ENCODE data around the gene PLVAP. TPM values are rescaled to one million over a fixed set of nuclear protein-coding genes. Genes with fewer than 3 reads are reported as not detected.

PLVAP gene
- total RNA-seq, 1 donor from 2014 or later, result not detected

- Mint-ChIP-seq H3K9me3 (no peaks in the 10 kb centered on the region), H3K4me3 (ENCODE audit: low read depth) (peak overlapping the region; percentile 92), H3K36me3 (ENCODE audit: low read depth) (peaks cover 39% of the 10 kb centered on the region), H3K27ac (peak overlapping the region; percentile 87), H3K4me1 (ENCODE audit: low read depth) (peaks cover 32% of the 10 kb centered on the region), H3K27me3 (ENCODE audit: low read depth) (no peaks in the 10 kb centered on the region)
- DNase-seq (ENCODE audit: low spot score), result no peak
- intact Hi-C loops (cut with micrococcal nuclease), result loop anchor here (5.0 kb wide), 3 partner anchors 60 to 100 kb away; partner anchors contain the start of genes DDA1, GTPBP3 and MRPL34
These were observed 29.7 kb upstream of the PLVAP start for GRCh38 chr19:17406887-17407196.

GRCh38 chr19:17406046-17406886 lies 29.1 kb upstream of the PLVAP start:
- H3K4me3 Mint-ChIP-seq (ENCODE audit: low read depth), result peak overlapping the region; percentile 92
- no peaks in the 10 kb centered on the region for H3K9me3 Mint-ChIP-seq
- peaks cover 39% of the 10 kb centered on the region for H3K36me3 Mint-ChIP-seq (ENCODE audit: low read depth)

GRCh38 chr19:17405250-17406045 lies 28.3 kb upstream of the PLVAP start, which contains the start of gene BST2:
Gene BST2 (minus strand): TSS chr19:17405630. CDS start chr19:17405575, 55 bp downstream.
- H3K9me3 Mint-ChIP-seq, result no peaks in the 10 kb centered on the region
- peaks cover 41% of the 10 kb centered on the region for H3K36me3 Mint-ChIP-seq (ENCODE audit: low read depth)
- H3K27me3 Mint-ChIP-seq (ENCODE audit: low read depth), result no peaks in the 10 kb centered on the region
- peaks cover 31% of the 10 kb centered on the region for H3K4me1 Mint-ChIP-seq (ENCODE audit: low read depth)
- H3K27ac Mint-ChIP-seq, result peak within 1 kb of the TSS; percentile 87
- intact Hi-C loops (cut with micrococcal nuclease), result loop anchor here (1.0 to 5.0 kb wide), 5 partner anchors 14 to 98 kb away; partner anchors contain the start of genes DDA1, GTPBP3 and MRPL34
- peak; percentile 54 for DNase-seq (ENCODE audit: low spot score)
- H3K4me3 Mint-ChIP-seq (ENCODE audit: low read depth), result peak within 1 kb of the TSS; percentile 92

More at GRCh38 chr19:17406046-17406886, 29.1 kb upstream of the PLVAP start:
- H3K27ac Mint-ChIP-seq, result peak overlapping the region; percentile 87
- intact Hi-C loops (cut with micrococcal nuclease), result loop anchor here (5.0 kb wide), 3 partner anchors 61 to 99 kb away; partner anchors contain the start of genes DDA1, GTPBP3 and MRPL34
- DNase-seq (ENCODE audit: low spot score), result no peak
- no peaks in the 10 kb centered on the region for H3K27me3 Mint-ChIP-seq (ENCODE audit: low read depth)
- H3K4me1 Mint-ChIP-seq (ENCODE audit: low read depth), result peaks cover 31% of the 10 kb centered on the region

- peak overlapping the region; percentile 87 for H3K27ac Mint-ChIP-seq
- no peak for DNase-seq (ENCODE audit: low spot score)
- H3K4me3 Mint-ChIP-seq (ENCODE audit: low read depth), result peak overlapping the region; percentile 92
- peaks cover 31% of the 10 kb centered on the region for H3K4me1 Mint-ChIP-seq (ENCODE audit: low read depth)
- no peaks in the 10 kb centered on the region for H3K27me3 Mint-ChIP-seq (ENCODE audit: low read depth)
- H3K9me3 Mint-ChIP-seq, result no peaks in the 10 kb centered on the region
- intact Hi-C loops (cut with micrococcal nuclease), result loop anchor here (1.0 to 5.0 kb wide), 5 partner anchors 14 to 97 kb away; partner anchors contain the start of genes DDA1, GTPBP3 and MRPL34
- H3K36me3 Mint-ChIP-seq (ENCODE audit: low read depth), result peaks cover 42% of the 10 kb centered on the region
These were observed 27.6 kb upstream of the PLVAP start for GRCh38 chr19:17404621-17405249.

- intact Hi-C loops (cut with micrococcal nuclease), result loop anchor here (2.0 kb wide), 1 partner anchor 13 kb away; no protein-coding TSS in a partner anchor
- Mint-ChIP-seq H3K4me1 (ENCODE audit: low read depth) (peaks cover 31% of the 10 kb centered on the region), H3K27me3 (ENCODE audit: low read depth) (no peaks in the 10 kb centered on the region), H3K27ac (peak overlapping the region; percentile 70), H3K4me3 (ENCODE audit: low read depth) (peak overlapping the region; percentile 92), H3K36me3 (ENCODE audit: low read depth) (peaks cover 41% of the 10 kb centered on the region), H3K9me3 (no peaks in the 10 kb centered on the region)
- no peak for DNase-seq (ENCODE audit: low spot score)
These were observed 26.9 kb upstream of the PLVAP start for GRCh38 chr19:17404015-17404414.

- peaks cover 44% of the 10 kb centered on the region for H3K36me3 Mint-ChIP-seq (ENCODE audit: low read depth)
- peak overlapping the region; percentile 74 for H3K27ac Mint-ChIP-seq
- H3K27me3 Mint-ChIP-seq (ENCODE audit: low read depth), result no peaks in the 10 kb centered on the region
- no peak for DNase-seq (ENCODE audit: low spot score)
- intact Hi-C loops (cut with micrococcal nuclease), result no loop called here
- H3K4me3 Mint-ChIP-seq (ENCODE audit: low read depth), result peak overlapping the region; percentile 92
- H3K9me3 Mint-ChIP-seq, result no peaks in the 10 kb centered on the region
- H3K4me1 Mint-ChIP-seq (ENCODE audit: low read depth), result peaks cover 31% of the 10 kb centered on the region
These were observed 26.1 kb upstream of the PLVAP start for GRCh38 chr19:17402982-17403855.

- intact Hi-C loops (cut with micrococcal nuclease), result no loop called here
- DNase-seq (ENCODE audit: low spot score), result no peak
- Mint-ChIP-seq H3K27me3 (ENCODE audit: low read depth) (no peaks in the 10 kb centered on the region), H3K27ac (no peak overlapping the region), H3K4me1 (ENCODE audit: low read depth) (peaks cover 21% of the 10 kb centered on the region), H3K36me3 (ENCODE audit: low read depth) (peaks cover 40% of the 10 kb centered on the region), H3K9me3 (no peaks in the 10 kb centered on the region), H3K4me3 (ENCODE audit: low read depth) (no peak overlapping the region)
These were observed 24.5 kb upstream of the PLVAP start for GRCh38 chr19:17401628-17402027.

- Mint-ChIP-seq H3K36me3 (ENCODE audit: low read depth) (peaks cover 34% of the 10 kb centered on the region), H3K9me3 (no peaks in the 10 kb centered on the region), H3K27ac (no peak overlapping the region), H3K4me3 (ENCODE audit: low read depth) (no peak overlapping the region), H3K27me3 (ENCODE audit: low read depth) (no peaks in the 10 kb centered on the region), H3K4me1 (ENCODE audit: low read depth) (peaks cover 11% of the 10 kb centered on the region)
- DNase-seq (ENCODE audit: low spot score), result no peak
- intact Hi-C loops (cut with micrococcal nuclease), result no loop called here
These were observed 21.9 kb upstream of the PLVAP start for GRCh38 chr19:17398902-17399527.

- Mint-ChIP-seq H3K4me1 (ENCODE audit: low read depth) (peaks cover 15% of the 10 kb centered on the region), H3K27ac (peak overlapping the region; percentile 49), H3K4me3 (ENCODE audit: low read depth) (peak overlapping the region; percentile 33)
These were observed 17.8 kb upstream of the PLVAP start for GRCh38 chr19:17394891-17395415.

GRCh38 chr19:17393914-17394313 lies 16.8 kb upstream of the PLVAP start, which contains the start of gene CCDC194:
Gene CCDC194 (minus strand): TSS chr19:17394196. CDS start chr19:17394158, 38 bp downstream.
- intact Hi-C loops (cut with micrococcal nuclease), result no loop called here
- Mint-ChIP-seq H3K27me3 (ENCODE audit: low read depth) (peaks cover 13% of the 10 kb centered on the region), H3K4me3 (ENCODE audit: low read depth) (peak within 1 kb of the TSS; percentile 33), H3K36me3 (ENCODE audit: low read depth) (peaks cover 10% of the 10 kb centered on the region), H3K9me3 (peaks cover 4% of the 10 kb centered on the region), H3K27ac (peak within 1 kb of the TSS; percentile 49), H3K4me1 (ENCODE audit: low read depth) (peaks cover 15% of the 10 kb centered on the region)
- DNase-seq (ENCODE audit: low spot score), result no peak

More at GRCh38 chr19:17394891-17395415, 17.8 kb upstream of the PLVAP start:
- peaks cover 11% of the 10 kb centered on the region for H3K36me3 Mint-ChIP-seq (ENCODE audit: low read depth)
- no peaks in the 10 kb centered on the region for H3K9me3 Mint-ChIP-seq
- H3K27me3 Mint-ChIP-seq (ENCODE audit: low read depth), result peaks cover 5% of the 10 kb centered on the region
- intact Hi-C loops (cut with micrococcal nuclease), result loop anchor here (1.0 kb wide), 1 partner anchor 71 kb away; no protein-coding TSS in a partner anchor
- peak; percentile 44 for DNase-seq (ENCODE audit: low spot score)

GRCh38 chr19:17393002-17393401 lies 15.9 kb upstream of the PLVAP start:
- intact Hi-C loops (cut with micrococcal nuclease), result no loop called here
- no peak overlapping the region for H3K27ac Mint-ChIP-seq
- peaks cover 4% of the 10 kb centered on the region for H3K9me3 Mint-ChIP-seq

More at GRCh38 chr19:17393002-17393401, 15.9 kb upstream of the PLVAP start:
- no peak for DNase-seq (ENCODE audit: low spot score)
- H3K4me1 Mint-ChIP-seq (ENCODE audit: low read depth), result peaks cover 15% of the 10 kb centered on the region
- H3K27me3 Mint-ChIP-seq (ENCODE audit: low read depth), result peaks cover 17% of the 10 kb centered on the region
- peaks cover 6% of the 10 kb centered on the region for H3K36me3 Mint-ChIP-seq (ENCODE audit: low read depth)
- no peak overlapping the region for H3K4me3 Mint-ChIP-seq (ENCODE audit: low read depth)

Measured in activated T-helper 2 cell treated with anti-CD3 and anti-CD28 coated beads, Interferon-gamma antibody, Interleukin-2, Interleukin-4, amounts not matched to agents 10 μg/mL and 5 μg/mL and 100 μg/mL, durations not matched to agents 14 hours and 24 hours and 36 hours (primary cell).